HCEC 1CT (cell line): Measurements from ENCODE around the gene ERBIN.
"Not testable (repeated sequence)": the region's sequence is repeated elsewhere in the genome, so short reads cannot be mapped to it uniquely, and the experiment has no call there.

Experiments
- DNase-seq: peaks from one replicate; pipeline ENCODE4 v3.0.0-alpha.2; 2017

The ERBIN gene

GRCh38 chr5:65926276-65926783 is at the start of gene ERBIN:
TSS of gene ERBIN (plus strand) at chr5:65926575. CDS start at chr5:65992719, 66,144 bp downstream.
- DNase-seq, result peak; percentile 82

GRCh38 chr5:65876970-65877369 is 49.4 kb upstream of the ERBIN start:
- no peak for DNase-seq

GRCh38 chr5:65879668-65880256 is 46.6 kb upstream of the ERBIN start:
- DNase-seq, result peak; percentile 97

- DNase-seq, result no peak
Measured at GRCh38 chr5:65880496-65881072, 45.8 kb upstream of the ERBIN start.

- DNase-seq, result no peak
Measured at GRCh38 chr5:65882278-65882677, 44.1 kb upstream of the ERBIN start.

GRCh38 chr5:65883461-65883860 is 42.9 kb upstream of the ERBIN start:
- DNase-seq, result no peak

GRCh38 chr5:65886387-65886786 is 40.0 kb upstream of the ERBIN start:
- DNase-seq, result no peak

GRCh38 chr5:65892024-65892423 is 34.4 kb upstream of the ERBIN start:
- not testable (repeated sequence) for DNase-seq

GRCh38 chr5:65892801-65893200 is 33.6 kb upstream of the ERBIN start:
- DNase-seq, result no peak

- DNase-seq, result no peak
Measured at GRCh38 chr5:65893749-65894430, 32.5 kb upstream of the ERBIN start.

GRCh38 chr5:65895891-65896290 is 30.5 kb upstream of the ERBIN start:
- DNase-seq, result no peak

GRCh38 chr5:65900746-65901145 is 25.6 kb upstream of the ERBIN start:
- no peak for DNase-seq

GRCh38 chr5:65902104-65902503 is 24.3 kb upstream of the ERBIN start:
- DNase-seq, result no peak

- no peak for DNase-seq
Measured at GRCh38 chr5:65903581-65903980, 22.8 kb upstream of the ERBIN start.

GRCh38 chr5:65906256-65906655 is 20.1 kb upstream of the ERBIN start:
- DNase-seq, result no peak

- no peak for DNase-seq
Measured at GRCh38 chr5:65907135-65907534, 19.2 kb upstream of the ERBIN start.

- DNase-seq, result no peak
Measured at GRCh38 chr5:65910711-65911110, 15.7 kb upstream of the ERBIN start.

- no peak for DNase-seq
Measured at GRCh38 chr5:65912311-65912710, 14.1 kb upstream of the ERBIN start.

- no peak for DNase-seq
Measured at GRCh38 chr5:65913519-65913918, 12.9 kb upstream of the ERBIN start.

GRCh38 chr5:65914641-65915196 is 11.7 kb upstream of the ERBIN start:
- DNase-seq, result no peak

GRCh38 chr5:65915661-65916060 is 10.7 kb upstream of the ERBIN start:
- not testable (repeated sequence) for DNase-seq

- DNase-seq, result no peak
Measured at GRCh38 chr5:65916066-65916465, 10.3 kb upstream of the ERBIN start.

- no peak for DNase-seq
Measured at GRCh38 chr5:65916636-65917035, 9.7 kb upstream of the ERBIN start.

- peak; percentile 48 for DNase-seq
Measured at GRCh38 chr5:65919773-65920172, 6.6 kb upstream of the ERBIN start.
